Activated CD8-positive, alpha-beta memory T cell treated with anti-CD3 and anti-CD28 coated beads for 4 hours (primary cell): Measurements from ENCODE around the gene GPR52.

Experiments used
- DNase-seq, 2 donors: peaks; one replicate each; pipeline ENCODE4 v3.0.0-alpha.2; 2020; ENCODE audit warnings: low read depth in 2 of 2

The GPR52 gene

DNA sequence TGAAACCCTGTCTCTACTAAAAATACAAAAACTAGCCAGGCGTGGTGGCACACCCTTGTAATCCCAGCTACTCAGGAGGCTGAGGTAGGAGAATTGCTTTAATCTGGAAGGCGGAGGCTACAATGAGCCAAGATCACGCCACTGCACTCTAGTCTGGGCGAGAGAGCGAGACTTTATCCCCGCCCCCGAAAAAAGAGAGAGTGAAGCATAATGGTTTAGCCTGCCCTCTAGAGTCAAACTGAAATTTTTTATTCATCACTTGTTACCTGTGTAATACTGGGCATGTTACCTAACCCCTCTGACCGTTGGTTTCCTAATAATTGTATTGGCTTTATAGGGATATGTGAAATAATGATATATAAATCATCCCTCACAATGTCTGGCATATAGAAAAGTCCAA is 18.8 kb downstream of the GPR52 start:
- no peak for DNase-seq

DNA sequence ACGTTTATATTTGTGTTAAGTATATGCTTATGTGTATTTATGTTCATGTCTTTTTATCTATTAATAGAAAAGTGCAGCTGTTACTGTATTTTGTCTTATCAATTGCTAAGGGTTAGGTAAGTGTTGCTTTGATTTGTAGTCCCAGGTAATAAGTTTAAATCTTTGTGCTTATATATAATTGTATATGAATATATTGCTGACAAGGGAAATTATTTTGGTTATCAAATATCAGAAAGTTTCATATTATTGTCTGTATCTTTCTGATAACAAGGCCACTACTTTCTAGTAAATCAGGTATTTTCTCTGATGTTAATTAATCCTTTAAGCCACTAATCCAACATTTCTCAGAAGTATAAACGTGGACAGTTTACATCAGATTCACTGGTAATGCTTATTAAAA is 21.3 kb downstream of the GPR52 start:
- no peak for DNase-seq

DNA sequence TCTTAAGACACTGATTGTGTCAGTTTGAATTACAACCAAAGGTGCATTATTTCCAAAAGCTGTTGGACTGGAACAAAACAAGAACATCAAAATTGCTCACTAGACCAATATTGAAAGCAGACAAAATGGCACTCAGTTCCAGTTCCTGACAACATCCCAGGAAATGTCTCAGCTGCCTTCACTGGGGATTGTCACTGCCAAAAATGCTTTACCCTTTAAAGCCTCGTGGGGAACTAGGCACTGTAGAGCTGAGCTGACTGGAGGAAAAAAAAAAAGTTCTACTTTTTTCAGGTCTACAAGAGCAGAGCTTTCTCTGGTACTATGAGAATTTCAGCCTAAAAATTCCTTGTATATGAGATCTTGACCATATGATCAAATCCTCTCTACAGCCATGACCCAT is 21.9 kb downstream of the GPR52 start:
- no peak for DNase-seq

DNA sequence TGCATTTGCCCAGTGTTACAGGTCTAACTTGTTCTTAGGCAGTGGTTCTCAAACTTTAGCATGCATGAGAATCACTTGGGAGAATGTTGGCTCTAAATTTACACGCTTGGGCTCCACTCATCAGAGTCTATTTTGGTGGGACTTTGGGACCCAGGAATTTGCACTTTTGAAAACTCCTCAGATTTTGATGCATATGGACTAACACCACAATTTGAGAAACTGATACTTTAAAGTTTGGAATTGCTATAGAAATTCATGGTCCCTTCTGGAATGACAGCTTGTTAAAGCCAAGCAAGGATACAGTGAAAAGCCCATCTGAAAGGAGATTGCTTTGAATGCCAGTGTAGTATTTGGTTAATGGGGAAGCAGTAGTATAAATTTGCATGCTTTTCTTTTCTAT is 31.5 kb downstream of the GPR52 start:
- DNase-seq, result no peak

DNA sequence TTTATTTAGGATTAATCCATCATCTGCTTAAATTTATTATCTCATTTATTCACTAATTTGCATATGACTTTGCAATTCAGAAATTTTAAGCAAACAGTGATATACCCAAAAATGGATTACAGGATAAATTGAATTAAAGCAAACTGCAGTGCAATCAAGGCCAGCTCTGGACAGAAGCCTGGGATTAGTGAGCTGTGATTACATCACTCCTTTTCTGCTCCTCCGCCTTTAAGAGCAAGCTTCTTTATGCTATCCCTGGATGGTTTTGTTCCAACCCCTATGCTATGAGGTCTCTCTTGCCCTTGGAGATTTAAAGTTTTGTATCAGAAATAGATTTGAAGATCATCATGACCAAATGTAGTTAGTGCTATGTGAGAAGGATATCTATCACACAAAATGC is 32.6 kb downstream of the GPR52 start:
- no peak for DNase-seq

DNA sequence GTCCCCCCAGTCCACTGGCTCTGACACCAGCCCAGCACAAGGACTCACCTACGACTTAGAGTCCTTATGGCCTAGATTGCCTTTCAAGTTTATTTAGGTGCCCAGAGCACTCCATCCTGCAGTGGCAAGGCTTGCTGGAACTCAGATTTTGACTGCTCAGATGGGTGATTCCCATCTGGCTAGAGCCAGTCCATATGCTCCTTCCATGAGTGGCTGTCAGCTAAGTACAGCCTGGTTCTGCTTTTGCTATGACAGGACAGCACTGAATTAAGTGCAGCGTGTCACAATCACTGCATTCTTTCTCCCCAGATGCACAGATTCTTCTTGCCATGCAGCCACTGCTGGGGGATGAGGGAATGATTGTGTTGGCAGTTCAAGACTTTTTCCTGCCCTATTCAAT is 43.8 kb downstream of the GPR52 start:
- DNase-seq, result no peak

DNA sequence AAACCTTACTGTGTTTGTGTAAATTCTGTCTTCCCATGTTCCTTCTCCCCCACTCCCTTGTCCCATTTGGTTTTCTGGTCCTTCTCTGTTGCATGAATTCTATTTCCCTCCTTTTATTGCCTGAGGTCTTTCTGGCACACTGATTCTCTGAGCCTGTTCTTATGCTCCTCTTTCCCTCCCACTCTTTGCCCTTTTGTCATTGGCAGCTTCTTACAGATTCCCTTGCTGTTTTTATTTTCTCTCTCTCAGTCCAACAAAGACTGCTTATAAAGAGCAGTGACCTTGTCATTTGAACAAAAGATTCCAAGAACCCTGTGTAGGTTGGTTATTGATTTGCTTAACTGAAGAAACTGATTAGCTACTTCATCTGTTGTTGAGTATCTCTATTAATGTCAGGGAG is 49.7 kb downstream of the GPR52 start:
- DNase-seq, result no peak
